Hematopoietic multipotent progenitor cell treated with erythropoietin and hydrocortisone succinate and interleukin-3 and kit ligand, for 4 days (in vitro differentiated cells): ENCODE results near the gene PGRMC2.
"Not testable (repeated sequence)": the region's sequence is repeated elsewhere in the genome, so short reads cannot be mapped to it uniquely, and the experiment has no call there.

Experiments used
- DNase-seq: peaks from one replicate; pipeline ENCODE4 v3.0.0-alpha.2; 2015

The PGRMC2 gene

GRCh38 chr4:128298146-128298758, 10.6 kb upstream of the PGRMC2 start:
- no peak for DNase-seq

DNA sequence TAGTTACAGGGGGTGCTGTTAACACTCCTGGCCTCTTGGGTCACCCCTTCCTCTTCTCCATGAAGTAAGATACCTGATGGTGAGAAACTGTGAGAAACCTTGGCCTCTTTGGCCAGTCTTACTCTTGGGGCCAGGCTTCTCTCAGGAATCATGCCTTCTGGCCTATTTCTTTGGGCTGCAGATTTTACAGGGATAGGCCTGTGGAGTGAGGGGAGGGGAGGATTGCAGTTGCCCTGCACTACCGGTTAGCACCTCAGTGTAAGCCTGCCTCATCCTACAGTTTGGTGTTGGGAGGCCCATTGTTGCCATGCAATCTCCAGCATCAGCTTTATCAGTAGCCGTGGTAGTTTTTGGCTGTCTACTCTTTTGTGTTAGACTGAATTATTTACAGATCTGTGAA, 7.6 kb upstream of the PGRMC2 start:
- no peak for DNase-seq

- DNase-seq: no peak
Observed at GRCh38 chr4:128294464-128294863, 6.9 kb upstream of the PGRMC2 start.

DNA sequence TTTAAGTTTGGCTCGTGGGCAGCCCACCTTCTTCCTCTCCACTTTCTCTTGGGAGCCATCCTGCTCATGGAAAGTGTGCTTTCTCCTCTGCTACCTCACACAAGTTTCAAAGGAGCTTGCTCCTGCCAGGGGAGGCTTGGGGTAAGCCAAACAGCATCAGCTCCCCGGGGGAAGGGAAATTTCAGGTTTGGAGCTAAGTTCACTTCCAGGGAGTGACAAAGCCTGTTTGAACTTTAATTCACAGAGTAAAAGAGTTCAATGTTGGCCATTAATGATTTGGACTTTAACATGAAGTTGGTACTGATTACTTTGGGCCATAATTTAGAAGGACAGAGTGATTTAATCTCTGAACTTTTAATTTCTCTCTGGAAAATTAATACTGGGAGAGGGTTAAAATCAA, 4.7 kb upstream of the PGRMC2 start:
- DNase-seq: no peak

- DNase-seq: no peak
Observed at GRCh38 chr4:128291096-128291495, 3.5 kb upstream of the PGRMC2 start.

GRCh38 chr4:128290526-128290925, 2.9 kb upstream of the PGRMC2 start:
- no peak for DNase-seq

DNA sequence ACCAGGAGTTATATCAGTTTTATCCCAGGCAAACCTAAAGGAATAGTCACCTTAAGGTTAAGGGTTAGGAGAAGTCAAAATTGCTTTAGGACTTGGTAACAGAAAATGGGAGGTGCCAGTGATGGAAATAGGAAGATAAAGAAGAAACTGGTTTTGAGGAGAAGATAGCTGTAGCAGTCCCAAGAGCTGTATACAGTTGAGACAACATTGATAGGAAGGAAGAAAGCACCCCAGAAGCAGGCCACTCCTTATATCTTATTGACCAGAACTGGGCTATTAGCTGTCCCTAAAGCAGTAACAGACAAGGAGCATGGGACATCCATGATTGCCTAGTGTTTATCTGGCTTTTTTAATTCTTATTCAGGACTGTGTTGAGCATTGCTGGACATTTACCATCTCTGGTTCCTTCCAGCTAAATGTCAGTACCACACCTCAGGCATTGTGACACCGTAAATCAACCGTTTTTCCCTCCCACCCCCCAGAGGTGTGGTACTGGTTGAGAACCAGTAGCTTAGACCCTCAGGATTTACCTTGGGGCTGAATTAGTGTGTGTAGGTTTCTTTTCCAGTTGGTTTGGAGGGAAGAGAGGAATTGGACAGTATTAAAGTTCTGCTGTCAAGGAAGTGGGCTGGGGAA, 2.0 kb upstream of the PGRMC2 start:
- peak; percentile 77 for DNase-seq

DNA sequence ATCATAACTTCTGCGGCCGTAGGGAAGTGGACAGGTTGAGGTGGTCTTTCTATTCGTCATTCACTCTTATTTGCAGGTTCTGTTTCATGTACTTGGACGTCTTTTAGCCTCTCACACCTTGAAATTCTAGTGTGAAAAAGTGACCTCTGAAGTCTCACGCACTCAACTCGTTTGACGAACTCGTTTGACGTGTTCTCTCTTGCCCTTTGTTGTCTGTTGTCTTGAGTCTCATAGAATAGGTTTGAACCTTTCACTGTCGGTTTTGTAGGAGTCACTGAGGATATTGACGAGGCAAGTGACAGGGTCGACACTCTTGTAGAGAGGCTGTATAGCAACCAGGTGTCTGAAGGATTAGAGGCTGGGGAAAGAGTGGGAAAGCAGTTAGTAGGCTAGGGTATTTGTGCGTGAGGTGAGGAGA, 1.1 kb upstream of the PGRMC2 start:
- peak; percentile 65 for DNase-seq

DNA sequence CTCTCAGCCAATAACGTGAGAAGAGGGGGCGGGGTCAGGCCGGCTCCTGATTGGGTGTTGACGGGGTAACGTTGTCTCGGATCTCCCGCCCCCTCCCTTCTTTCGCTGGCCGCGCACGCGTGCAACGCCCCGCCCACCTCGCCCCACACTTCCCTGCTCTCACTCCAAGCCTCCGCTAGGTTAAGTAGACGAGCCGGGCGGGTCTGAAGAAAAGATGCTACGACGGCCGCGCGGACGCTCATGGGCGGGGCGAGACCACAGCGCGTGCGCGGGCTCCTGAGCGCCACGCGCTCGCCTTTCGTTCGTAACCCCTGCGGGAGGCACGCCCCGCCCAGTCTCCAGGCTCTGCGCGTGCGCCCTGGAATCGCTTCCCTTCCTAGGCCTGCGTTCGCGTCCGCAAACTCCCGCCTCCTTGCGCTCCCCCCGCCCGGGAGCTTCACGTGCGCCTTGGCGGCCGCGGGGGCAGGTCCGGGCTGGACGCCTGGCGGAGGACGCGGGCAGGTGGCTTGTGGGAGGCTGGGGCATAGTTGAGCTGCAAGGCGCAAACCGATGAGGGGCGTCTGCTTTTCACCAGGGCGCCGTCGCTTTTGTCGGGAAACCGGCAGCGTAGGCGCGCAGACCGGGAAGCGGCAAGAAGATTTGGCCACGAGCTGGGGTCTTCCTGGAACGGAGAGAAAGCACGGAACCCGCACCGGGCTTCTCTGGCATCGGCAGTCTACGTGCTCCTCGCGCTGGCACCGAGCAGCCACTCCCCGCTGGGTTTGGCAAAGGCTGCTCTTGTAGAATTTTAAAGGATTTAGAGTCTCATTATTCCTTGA, 467 bp upstream of the PGRMC2 start:
- peak; percentile 100 for DNase-seq

GRCh38 chr4:128286474-128287058, 1.0 kb downstream of the PGRMC2 start:
- DNase-seq: peak; percentile 86

DNA sequence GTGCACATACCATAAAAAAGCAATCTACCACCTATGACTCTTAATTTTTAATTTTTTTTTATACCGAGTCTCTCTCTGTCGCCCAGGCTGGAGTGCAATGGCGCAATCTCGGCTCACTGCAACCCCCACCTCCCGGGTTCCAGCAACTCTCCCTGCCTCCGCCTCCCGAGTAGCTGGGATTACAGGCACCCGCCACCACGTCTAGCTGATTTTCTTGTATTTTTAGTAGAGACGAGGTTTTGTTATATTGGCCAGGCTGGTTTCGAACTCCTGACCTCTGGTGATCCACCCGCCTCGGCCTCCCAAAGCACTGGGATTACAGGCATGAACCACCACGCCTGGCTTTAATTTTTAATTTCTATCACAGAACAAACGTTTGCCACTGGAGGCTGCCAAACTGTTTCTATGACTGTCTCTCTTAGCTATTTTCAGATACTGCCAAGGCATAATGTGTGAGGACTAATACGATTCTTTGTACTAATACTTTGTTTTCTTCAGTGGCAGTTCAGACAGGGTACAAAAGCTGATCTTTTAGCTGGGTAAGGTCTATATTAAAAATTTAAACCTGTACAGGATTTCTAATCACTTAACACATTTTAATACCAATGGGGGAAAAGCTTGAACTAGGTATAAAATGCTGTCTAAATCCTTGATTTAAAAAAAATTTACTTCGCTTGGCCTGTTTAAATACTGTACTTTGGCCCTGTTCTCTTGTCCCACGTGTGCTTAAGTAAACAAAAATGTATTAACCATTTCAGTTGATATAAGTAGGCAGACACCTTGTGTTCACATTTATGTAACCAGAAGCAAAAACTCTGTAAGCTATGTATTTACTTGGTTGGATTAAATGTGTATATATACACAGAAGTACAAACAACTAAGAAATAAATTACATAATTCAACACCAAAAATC, 2.3 kb downstream of the PGRMC2 start:
- no peak for DNase-seq

GRCh38 chr4:128284317-128284716, 3.3 kb downstream of the PGRMC2 start:
- no peak for DNase-seq

DNA sequence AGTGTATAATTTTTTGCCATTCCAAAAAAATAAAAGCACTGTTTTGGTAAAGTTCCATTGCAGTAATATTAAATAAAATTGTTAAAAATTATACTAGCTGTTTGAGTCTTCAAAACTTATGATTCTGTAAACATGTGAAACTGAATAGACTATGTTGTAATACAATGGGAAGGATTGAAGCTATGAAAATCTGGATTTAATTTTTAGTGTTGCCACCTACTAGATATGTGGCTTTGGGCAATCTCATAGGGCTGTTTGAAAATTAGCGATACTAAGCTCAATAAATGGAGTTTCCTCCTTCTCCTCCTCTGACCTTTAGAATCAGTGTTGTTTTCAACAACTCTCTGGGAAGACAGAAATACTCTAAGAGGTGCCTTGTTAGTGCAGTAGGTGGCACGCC, 4.5 kb downstream of the PGRMC2 start:
- no peak for DNase-seq

DNA sequence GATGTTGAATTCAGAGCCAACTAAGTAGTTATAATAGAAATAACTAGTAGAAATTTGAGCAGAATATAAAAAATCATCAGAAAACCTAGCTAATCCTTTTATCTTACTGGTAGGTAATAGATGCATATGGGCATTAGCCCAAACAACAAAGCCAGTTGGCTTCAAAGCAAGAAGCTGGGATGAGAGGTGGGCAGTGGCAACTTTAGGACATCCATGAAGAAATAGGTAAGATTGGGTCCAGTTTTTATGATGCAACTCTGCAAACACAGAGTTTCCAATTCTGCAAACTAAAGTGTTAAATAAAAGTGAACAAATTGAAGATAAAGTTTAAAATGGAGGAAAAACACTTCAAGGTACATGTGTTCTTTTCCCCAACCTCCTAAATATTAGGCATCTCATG, 5.1 kb downstream of the PGRMC2 start:
- DNase-seq: no peak

DNA sequence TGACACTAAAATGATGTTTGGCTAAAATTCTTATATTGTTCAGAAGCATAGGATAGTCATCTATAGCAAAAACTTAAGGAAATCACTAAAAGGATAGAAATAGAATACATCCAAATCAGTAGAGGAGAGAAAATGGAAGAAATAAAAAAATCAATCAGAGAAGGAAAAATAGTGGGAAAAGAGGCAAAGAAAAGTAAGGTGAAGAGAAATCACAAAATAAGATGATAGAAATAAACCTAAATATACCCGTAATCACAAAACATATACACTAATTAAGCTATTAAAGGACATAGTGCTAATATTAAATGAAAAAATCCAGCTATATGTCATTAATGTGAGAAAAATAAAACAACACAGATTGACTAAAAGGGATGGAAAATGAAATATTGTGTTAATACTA, 6.3 kb downstream of the PGRMC2 start:
- DNase-seq: no peak

DNA sequence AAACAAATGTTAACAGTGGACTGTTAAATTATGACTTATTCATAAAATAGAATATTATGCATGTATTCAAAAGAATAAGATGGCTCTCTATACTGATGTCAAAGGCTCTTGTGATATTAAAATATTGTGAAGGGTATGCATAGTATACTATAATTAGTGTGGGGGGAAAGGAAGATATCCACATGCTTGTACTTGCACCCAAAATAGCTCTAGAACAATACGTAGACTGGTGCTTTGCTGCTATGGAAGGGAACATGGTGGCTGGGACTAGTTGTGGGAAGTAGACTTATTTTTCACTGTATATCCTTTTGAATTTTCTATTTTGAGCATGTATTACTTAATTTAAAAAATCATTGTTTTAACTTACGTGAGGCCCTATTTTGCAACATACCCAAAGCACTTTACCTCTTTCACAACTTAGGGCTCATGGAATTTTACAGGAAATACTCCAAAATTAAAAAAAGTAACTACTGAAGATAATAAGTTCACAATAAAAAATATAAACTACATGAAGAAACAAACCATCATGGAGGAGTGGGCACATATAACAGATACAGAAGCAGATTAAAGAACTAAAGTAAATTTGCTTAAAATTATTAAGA, 7.9 kb downstream of the PGRMC2 start:
- no peak for DNase-seq

- DNase-seq: no peak
Observed at GRCh38 chr4:128277856-128278255, 9.8 kb downstream of the PGRMC2 start.

DNA sequence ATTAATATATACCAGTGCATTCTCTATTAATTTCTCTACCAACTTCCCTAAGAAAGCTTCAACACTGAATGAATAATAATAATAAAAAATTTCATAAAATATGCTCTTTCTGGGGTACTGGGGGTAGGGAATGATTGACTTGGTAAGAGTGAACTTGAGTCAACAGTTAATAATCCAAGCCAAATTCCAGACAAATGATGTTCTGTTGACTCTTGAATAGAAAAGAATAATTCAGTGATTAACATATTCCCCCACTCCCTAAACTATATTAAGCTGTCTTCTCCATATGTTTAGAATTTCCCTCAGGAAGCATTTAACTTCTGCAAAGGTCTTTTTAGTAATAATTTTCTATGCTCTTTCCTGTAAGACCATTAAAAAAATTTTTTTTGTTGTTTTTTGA, 12.3 kb downstream of the PGRMC2 start:
- DNase-seq: no peak

DNA sequence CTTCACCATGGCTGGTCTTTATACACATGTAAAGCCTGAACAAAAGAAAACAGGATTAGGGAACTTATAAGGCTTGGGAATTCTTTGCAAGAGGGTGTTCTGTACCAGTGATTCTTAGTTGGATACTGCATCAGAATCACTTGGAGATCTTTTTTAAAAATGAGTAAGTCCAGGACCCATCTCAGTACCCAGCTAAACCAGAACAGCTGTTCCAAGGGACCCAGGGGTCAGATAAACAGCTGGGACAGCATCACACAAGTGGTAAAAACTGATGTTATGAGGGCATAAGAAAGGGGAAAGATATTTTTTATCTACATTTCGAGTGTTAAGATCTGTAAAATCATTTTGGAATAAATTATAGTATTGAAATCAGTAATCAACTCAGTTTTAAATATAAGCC, 16.1 kb downstream of the PGRMC2 start:
- DNase-seq: no peak

DNA sequence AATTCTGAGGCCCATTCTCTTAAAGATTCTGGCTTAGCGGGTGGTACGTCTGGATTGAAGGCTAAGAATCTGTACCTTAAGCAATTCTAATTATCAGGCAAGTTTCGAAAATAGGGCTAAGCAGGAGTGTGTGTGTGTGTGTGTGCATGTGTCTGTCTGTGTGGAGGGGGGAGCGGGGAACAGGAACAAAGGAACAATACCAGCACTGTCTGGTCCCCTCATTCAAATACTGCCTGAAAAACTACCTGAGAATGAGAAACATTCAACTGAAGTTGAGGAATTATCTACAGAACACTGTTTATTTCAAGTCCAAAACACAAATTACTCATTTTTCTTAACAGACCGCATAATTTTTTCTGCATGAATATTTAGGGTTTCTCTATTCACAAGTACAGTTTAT, 18.6 kb downstream of the PGRMC2 start:
- no peak for DNase-seq

DNA sequence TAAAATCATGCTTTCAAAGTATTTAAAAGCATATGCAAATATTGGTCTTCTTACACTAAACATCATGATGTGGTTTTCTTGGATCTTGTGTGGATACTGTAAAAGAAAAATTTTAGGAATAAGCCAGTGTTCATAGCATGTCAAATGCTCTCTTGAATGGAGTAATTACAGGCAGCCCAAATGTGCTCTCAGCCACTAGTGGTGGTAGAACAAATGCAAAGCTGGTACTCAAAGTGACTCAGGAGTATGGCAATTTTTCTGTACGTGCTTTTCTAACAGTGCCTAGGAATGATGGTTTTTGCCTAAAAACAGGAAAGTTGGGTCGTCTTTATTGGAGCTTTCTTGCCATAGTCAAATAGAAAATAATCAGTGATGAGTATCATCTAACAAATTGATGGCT, 19.9 kb downstream of the PGRMC2 start:
- DNase-seq: no peak

- not testable (repeated sequence) for DNase-seq
Observed at GRCh38 chr4:128267171-128267570, 20.4 kb downstream of the PGRMC2 start.
